Progenitor cell of endocrine pancreas (in vitro differentiated cells): ENCODE measurements around the gene FAM53A. TPM values are rescaled to one million over a fixed set of nuclear protein-coding genes. Genes with fewer than 3 reads are reported as not detected.

ENCODE experiments used
- DNase-seq: peaks from one replicate; pipeline ENCODE4 v3.0.0; 2021; ENCODE audit warnings: low spot score; ENCODE audit not compliant: unreplicated experiment
- H3K27ac Mint-ChIP-seq: 2 replicates; pipeline ENCODE4 v1.8.0; 2021; ENCODE audit warnings: mild to moderate bottlenecking, moderate library complexity, mixed read lengths
- H3K27me3 Mint-ChIP-seq: 2 replicates; pipeline ENCODE4 v1.8.0; 2021; ENCODE audit warnings: mixed read lengths
- H3K36me3 Mint-ChIP-seq: 2 replicates; pipeline ENCODE4 v1.8.0; 2022; ENCODE audit warnings: mixed read lengths; ENCODE audit not compliant: insufficient read depth
- H3K4me1 Mint-ChIP-seq: 2 replicates; pipeline ENCODE4 v1.8.0; 2021; ENCODE audit warnings: low read depth, mixed read lengths
- H3K4me3 Mint-ChIP-seq: 2 replicates; pipeline ENCODE4 v1.8.0; 2021; ENCODE audit warnings: low read depth, mild to moderate bottlenecking, moderate library complexity, mixed read lengths
- H3K9me3 Mint-ChIP-seq: 2 replicates; pipeline ENCODE4 v1.8.0; 2021; ENCODE audit warnings: low read depth, mixed read lengths
- total RNA-seq: library from RNA; stranded (reverse); gene quantifications from 2 replicates; pipeline ENCODE4 v1.2.1, GENCODE V29; 2021
- TF ChIP-seq, protein P1 (sequence below): fragments of 200-600 bp; sonication (generic); IDR thresholded peaks from one replicate; pipeline ENCODE4 v1.5.0; 2021; ENCODE audit warnings: antibody characterized with exemption, mild to moderate bottlenecking; ENCODE audit not compliant: unreplicated experiment

The FAM53A gene
- total RNA-seq, 1 donor from 2014 or later: 3.0 TPM

DNA sequence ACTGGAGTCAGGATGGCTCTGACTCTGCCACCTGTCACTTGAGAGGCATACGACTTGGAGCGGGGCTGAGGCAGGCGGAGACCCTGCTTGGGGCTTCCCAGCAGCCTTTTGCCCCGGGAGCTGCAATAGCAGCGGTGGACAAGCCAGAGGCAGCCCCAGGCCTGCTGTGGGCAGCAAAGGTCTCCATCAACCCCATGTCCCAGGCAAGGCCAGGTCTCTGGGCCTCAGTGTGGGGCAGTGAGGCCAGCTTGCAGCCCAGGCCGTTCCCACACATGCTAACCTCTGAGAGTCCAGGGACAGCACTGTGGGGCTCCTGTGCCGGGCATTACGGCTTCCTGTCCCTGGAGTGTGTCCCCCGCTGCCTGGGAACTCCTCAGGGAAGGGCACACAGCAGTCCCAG is 53.0 kb downstream of the FAM53A start:
- TF ChIP-seq, protein P1, sequence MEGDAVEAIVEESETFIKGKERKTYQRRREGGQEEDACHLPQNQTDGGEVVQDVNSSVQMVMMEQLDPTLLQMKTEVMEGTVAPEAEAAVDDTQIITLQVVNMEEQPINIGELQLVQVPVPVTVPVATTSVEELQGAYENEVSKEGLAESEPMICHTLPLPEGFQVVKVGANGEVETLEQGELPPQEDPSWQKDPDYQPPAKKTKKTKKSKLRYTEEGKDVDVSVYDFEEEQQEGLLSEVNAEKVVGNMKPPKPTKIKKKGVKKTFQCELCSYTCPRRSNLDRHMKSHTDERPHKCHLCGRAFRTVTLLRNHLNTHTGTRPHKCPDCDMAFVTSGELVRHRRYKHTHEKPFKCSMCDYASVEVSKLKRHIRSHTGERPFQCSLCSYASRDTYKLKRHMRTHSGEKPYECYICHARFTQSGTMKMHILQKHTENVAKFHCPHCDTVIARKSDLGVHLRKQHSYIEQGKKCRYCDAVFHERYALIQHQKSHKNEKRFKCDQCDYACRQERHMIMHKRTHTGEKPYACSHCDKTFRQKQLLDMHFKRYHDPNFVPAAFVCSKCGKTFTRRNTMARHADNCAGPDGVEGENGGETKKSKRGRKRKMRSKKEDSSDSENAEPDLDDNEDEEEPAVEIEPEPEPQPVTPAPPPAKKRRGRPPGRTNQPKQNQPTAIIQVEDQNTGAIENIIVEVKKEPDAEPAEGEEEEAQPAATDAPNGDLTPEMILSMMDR: no peak
- Mint-ChIP-seq H3K27ac (no peak overlapping the region), H3K36me3 (no peaks in the 10 kb centered on the region), H3K27me3 (peaks cover 6% of the 10 kb centered on the region), H3K9me3 (no peaks in the 10 kb centered on the region), H3K4me3 (no peak overlapping the region), H3K4me1 (peaks cover 2% of the 10 kb centered on the region)
- DNase-seq: no peak

DNA sequence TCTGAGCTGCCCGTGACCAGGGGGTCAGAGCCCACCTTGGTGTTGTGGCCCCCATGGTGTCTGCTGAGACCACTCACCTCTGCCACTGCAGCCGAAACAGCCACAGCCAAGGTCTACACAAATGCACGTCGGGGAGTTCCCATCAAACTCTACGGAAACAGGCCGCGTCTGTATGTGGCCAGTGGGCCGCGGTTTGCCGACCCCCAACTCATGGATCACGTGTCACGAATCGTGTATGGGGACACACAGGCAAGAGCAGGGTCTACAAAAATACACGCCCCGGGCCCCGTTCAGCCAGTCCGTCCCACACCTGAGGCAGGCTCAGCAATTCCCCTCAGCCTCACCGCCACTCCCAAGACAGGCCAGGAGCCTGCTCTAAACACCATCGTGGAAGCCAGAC is 53.8 kb downstream of the FAM53A start:
- DNase-seq: no peak
- no peak overlapping the region for H3K4me3 Mint-ChIP-seq
- H3K9me3 Mint-ChIP-seq: no peaks in the 10 kb centered on the region
- H3K27ac Mint-ChIP-seq: peak overlapping the region; percentile 17
- TF ChIP-seq, protein P1: no peak
- H3K27me3 Mint-ChIP-seq: peaks cover 3% of the 10 kb centered on the region
- no peaks in the 10 kb centered on the region for H3K36me3 Mint-ChIP-seq
- peaks cover 2% of the 10 kb centered on the region for H3K4me1 Mint-ChIP-seq

DNA sequence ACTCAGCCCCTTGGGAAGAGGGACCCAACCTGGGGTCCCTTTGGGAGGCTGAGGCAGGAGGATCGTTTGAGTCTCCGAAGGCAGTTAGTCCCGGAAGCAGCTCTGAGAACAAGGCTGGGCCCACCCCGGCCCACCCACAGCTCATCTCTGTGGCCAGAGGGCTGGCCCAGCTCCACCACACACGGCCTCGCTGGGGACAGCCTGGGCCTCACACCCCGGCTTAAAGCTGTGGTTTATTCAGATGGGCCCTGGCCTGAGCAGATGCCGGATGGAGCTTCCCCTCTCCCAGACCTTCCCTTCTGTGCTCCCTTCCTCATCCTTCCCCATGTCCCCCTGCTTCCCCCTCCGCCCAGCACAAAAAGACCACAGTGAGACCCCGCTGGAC is 54.4 kb downstream of the FAM53A start:
- TF ChIP-seq, protein P1: no peak
- Mint-ChIP-seq H3K27ac (no peak overlapping the region), H3K27me3 (peaks cover 3% of the 10 kb centered on the region), H3K4me1 (peaks cover 2% of the 10 kb centered on the region), H3K36me3 (no peaks in the 10 kb centered on the region), H3K4me3 (no peak overlapping the region), H3K9me3 (no peaks in the 10 kb centered on the region)
- DNase-seq: no peak

DNA sequence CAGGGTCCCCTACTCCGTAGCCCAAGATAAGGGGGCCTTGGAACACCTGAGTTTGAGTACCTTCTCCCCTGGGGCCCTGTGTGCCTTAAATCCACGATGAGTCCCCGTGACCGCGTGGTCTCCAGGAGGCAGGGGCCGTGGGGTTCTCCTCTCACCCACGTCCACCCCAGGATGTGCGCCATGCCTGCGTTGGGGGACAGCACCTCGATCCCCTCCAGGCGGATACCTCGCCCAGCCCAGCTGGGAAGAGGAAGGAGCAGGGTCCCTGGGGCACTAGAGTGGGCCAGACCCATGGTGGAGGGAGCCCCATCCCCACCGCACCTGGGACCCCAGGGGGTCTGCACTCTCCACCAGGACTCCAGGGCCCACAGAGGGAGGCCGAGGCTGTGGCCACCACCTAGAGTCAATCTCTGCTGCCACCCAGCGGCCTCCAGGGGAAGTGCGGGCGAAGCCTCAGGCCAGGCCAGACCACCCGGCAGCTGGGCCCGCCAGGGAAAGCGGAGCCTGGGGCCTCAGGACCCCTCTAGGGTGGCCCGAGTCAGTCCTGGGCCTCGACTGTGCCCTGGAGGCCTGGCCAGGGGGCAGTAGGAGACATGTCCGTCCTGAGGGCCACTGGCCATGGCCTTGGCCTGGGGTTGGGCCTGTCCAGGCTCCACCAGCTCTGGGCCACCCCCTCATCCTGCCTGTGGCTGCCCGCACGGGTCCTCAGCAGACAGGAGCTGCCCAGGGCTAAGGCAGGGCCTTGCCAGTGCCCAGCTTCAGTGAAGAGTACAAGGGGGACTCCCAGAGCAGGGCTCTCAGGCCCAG is 55.0 kb downstream of the FAM53A start:
- H3K36me3 Mint-ChIP-seq: no peaks in the 10 kb centered on the region
- H3K27ac Mint-ChIP-seq: no peak overlapping the region
- H3K27me3 Mint-ChIP-seq: peaks cover 3% of the 10 kb centered on the region
- no peaks in the 10 kb centered on the region for H3K9me3 Mint-ChIP-seq
- no peak overlapping the region for H3K4me3 Mint-ChIP-seq
- H3K4me1 Mint-ChIP-seq: peaks cover 2% of the 10 kb centered on the region
- DNase-seq: peak; percentile 80
- TF ChIP-seq, protein P1: peak; percentile 99

DNA sequence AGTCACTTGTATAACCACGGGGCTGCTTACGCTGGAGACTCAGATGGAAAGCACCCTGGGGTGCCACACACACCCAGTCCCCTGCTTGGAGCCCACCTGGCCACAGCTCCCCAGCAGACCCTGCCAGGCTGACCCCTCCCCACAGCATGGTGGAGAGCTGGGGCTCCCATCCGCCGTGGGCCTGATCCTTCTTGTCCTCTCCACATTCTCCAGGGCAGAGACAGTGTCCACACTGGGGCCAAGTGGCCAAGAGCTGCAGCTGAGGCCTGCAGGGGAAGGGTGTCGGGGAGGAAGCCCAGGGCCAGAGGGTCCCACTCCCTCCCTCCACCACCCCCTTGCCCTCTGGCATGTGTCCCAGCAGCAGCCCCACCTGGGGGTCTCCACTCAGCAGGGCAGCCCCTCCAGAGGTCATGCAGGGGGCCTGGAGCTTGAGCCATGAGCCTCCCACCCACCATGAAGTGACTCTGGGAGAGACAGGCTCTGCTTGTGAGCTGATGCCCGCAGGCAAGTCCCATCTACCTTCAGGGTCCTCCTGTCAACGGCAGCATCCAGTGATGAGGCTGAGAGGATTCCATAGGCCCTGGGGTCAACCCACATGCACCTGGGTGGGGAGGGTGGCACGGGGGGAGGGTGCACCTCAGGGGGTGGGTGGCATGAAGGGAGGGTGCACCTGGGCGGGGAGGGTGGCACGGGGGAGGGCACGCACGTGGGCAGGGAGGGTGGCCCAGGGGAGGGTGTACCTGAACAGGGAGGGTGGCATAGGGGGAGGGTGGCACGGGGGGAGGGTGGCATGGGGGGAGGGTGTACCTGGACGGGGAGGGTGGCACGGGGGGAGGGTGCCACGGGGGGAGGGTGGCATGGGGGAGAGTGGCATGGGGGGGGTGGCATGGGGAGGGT is 56.4 kb downstream of the FAM53A start:
- no peak for DNase-seq
- Mint-ChIP-seq H3K4me3 (no peak overlapping the region), H3K36me3 (no peaks in the 10 kb centered on the region), H3K9me3 (no peaks in the 10 kb centered on the region), H3K27ac (no peak overlapping the region), H3K27me3 (no peaks in the 10 kb centered on the region), H3K4me1 (no peaks in the 10 kb centered on the region)
- TF ChIP-seq, protein P1: no peak
